NT2/D1 (cell line): ENCODE measurements around the gene PTPRT.

Experiments used
- YY1 ChIP-seq: IDR thresholded peaks from 2 replicates; pipeline ENCODE4 v1.6.1; 2011; ENCODE audit not compliant: insufficient read length, insufficient read depth
- ZNF274 ChIP-seq: IDR thresholded peaks from 2 replicates; pipeline ENCODE4 v1.6.1; 2011; ENCODE audit warnings: mild to moderate bottlenecking, low read depth, low read length

DNA sequence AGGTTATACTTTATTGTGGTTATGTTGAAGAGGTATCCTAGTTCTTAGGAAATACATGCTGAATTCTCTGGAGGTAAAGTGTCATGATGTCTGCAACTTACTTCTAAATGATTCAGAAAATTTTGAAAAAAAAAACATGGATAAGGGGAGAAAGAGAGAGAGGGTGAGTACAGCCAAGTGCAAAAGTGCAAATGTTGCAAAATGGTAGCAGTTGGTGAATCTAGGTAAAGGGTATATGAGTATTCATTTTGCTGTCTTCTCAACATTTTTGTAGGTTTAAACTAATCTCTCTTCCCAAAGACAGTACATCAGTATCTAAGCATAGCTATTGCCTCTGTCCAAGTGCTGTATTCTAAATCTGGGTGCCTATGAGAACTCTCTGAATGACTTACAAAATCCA lies 992.1 kb downstream of the PTPRT start:
- TF ChIP-seq ZNF274 (no peak), YY1 (no peak)
